Hematopoietic multipotent progenitor cell (in vitro differentiated cells): ENCODE measurements around the gene GAL3ST1. TPM values are rescaled to one million over a fixed set of nuclear protein-coding genes. Genes with fewer than 3 reads are reported as not detected.
"Not testable (repeated sequence)": the region's sequence is repeated elsewhere in the genome, so short reads cannot be mapped to it uniquely, and the experiment has no call there.

Source experiments
- DNase-seq, 3 donors: peaks; one replicate each; pipeline ENCODE4 v3.0.0-alpha.2; 2011 to 2015; ENCODE audit warnings: low read depth in 2 of 3, low spot score in 2 of 3
- total RNA-seq: library from RNA; depleted of rRNA; stranded (reverse); fragments of >200 nt; gene quantifications from one replicate; pipeline ENCODE4 v1.2.3, GENCODE V29; 2012

GAL3ST1 gene
- total RNA-seq, 1 donor, result 0.27 TPM

- DNase-seq, result no peak
Measured at GRCh38 chr22:30600921-30601320, 26.5 kb upstream of the GAL3ST1 start.

GRCh38 chr22:30598986-30599385 lies 24.5 kb upstream of the GAL3ST1 start:
- DNase-seq, result no peak

- no peak for DNase-seq
Measured at GRCh38 chr22:30596886-30597285, 22.4 kb upstream of the GAL3ST1 start.

- DNase-seq, result no peak
Measured at GRCh38 chr22:30596199-30596598, 21.7 kb upstream of the GAL3ST1 start.

- DNase-seq, result not testable (repeated sequence)
Measured at GRCh38 chr22:30592360-30592713, 17.9 kb upstream of the GAL3ST1 start.

GRCh38 chr22:30591588-30592359 lies 17.3 kb upstream of the GAL3ST1 start, which contains the start of gene PES1:
TSS of gene PES1 (minus strand) at chr22:30591910. CDS start at chr22:30591833, 77 bp downstream.
- DNase-seq, result peak; percentile 93 to 99 (median 99)

GRCh38 chr22:30591191-30591587 lies 16.7 kb upstream of the GAL3ST1 start:
- DNase-seq, result no peak

- DNase-seq, result no peak
Measured at GRCh38 chr22:30586414-30586813, 11.9 kb upstream of the GAL3ST1 start.

- DNase-seq, result no peak
Measured at GRCh38 chr22:30584441-30584840, 10.0 kb upstream of the GAL3ST1 start.

GRCh38 chr22:30582788-30583545 lies 8.5 kb upstream of the GAL3ST1 start:
- DNase-seq, result no peak

GRCh38 chr22:30582051-30582450 lies 7.6 kb upstream of the GAL3ST1 start:
- DNase-seq, result no peak

GRCh38 chr22:30580896-30581295 lies 6.4 kb upstream of the GAL3ST1 start:
- no peak for DNase-seq

- DNase-seq, result no peak
Measured at GRCh38 chr22:30578481-30578880, 4.0 kb upstream of the GAL3ST1 start.

GRCh38 chr22:30575859-30576258 lies 1.4 kb upstream of the GAL3ST1 start:
- no peak for DNase-seq

GRCh38 chr22:30574997-30575671 lies 669 bp upstream of the GAL3ST1 start:
- no peak for DNase-seq

GRCh38 chr22:30573594-30574094 lies 821 bp downstream of the GAL3ST1 start:
- no peak for DNase-seq

GRCh38 chr22:30572840-30573593 lies 1.4 kb downstream of the GAL3ST1 start:
- no peak for DNase-seq

- no peak for DNase-seq
Measured at GRCh38 chr22:30572210-30572609, 2.3 kb downstream of the GAL3ST1 start.

- no peak for DNase-seq
Measured at GRCh38 chr22:30569674-30570202, 4.7 kb downstream of the GAL3ST1 start.

GRCh38 chr22:30568137-30568805 lies 6.2 kb downstream of the GAL3ST1 start:
- DNase-seq, result no peak
